HG02571 (cell line): ENCODE results near the gene ASF1B.
"Not testable (repeated sequence)": the region's sequence is repeated elsewhere in the genome, so short reads cannot be mapped to it uniquely, and the experiment has no call there.

Source experiments
- ATAC-seq: cut with Tn5 transposase; IDR thresholded peaks from one replicate; pipeline ENCODE4 v1.9.1; 2021; ENCODE audit warnings: mild to moderate bottlenecking, moderate library complexity; ENCODE audit not compliant: unreplicated experiment

Gene ASF1B

GRCh38 chr19:14160017-14160703 is 23.8 kb upstream of the ASF1B start:
- no peak for ATAC-seq

GRCh38 chr19:14159059-14159458 is 22.7 kb upstream of the ASF1B start:
- ATAC-seq = no peak

- ATAC-seq = no peak
Observed at GRCh38 chr19:14158276-14159023, 22.1 kb upstream of the ASF1B start.

- ATAC-seq = no peak
Observed at GRCh38 chr19:14156971-14157717, 20.8 kb upstream of the ASF1B start.

GRCh38 chr19:14156122-14156521 is 19.7 kb upstream of the ASF1B start:
- no peak for ATAC-seq

- ATAC-seq = no peak
Observed at GRCh38 chr19:14155371-14155770, 19.0 kb upstream of the ASF1B start.

GRCh38 chr19:14152713-14153112 is 16.3 kb upstream of the ASF1B start:
- ATAC-seq = no peak

GRCh38 chr19:14150770-14151661 is 14.6 kb upstream of the ASF1B start:
- no peak for ATAC-seq

GRCh38 chr19:14150041-14150769 is 13.8 kb upstream of the ASF1B start:
- no peak for ATAC-seq

- no peak for ATAC-seq
Observed at GRCh38 chr19:14149509-14149994, 13.2 kb upstream of the ASF1B start.

- ATAC-seq = no peak
Observed at GRCh38 chr19:14148751-14149410, 12.5 kb upstream of the ASF1B start.

GRCh38 chr19:14147797-14148605 is 11.6 kb upstream of the ASF1B start:
- ATAC-seq = no peak

- ATAC-seq = no peak
Observed at GRCh38 chr19:14146789-14147216, 10.4 kb upstream of the ASF1B start.

GRCh38 chr19:14146169-14146568 is 9.8 kb upstream of the ASF1B start:
- ATAC-seq = not testable (repeated sequence)

GRCh38 chr19:14145381-14145780 is 9.0 kb upstream of the ASF1B start:
- no peak for ATAC-seq

- no peak for ATAC-seq
Observed at GRCh38 chr19:14142262-14143190, 6.1 kb upstream of the ASF1B start.

- no peak for ATAC-seq
Observed at GRCh38 chr19:14141041-14141440, 4.7 kb upstream of the ASF1B start.
